T-helper 17 cell (primary cell): ENCODE measurements around the gene ANKDD1B. TPM values are rescaled to one million over a fixed set of nuclear protein-coding genes. Genes with fewer than 3 reads are reported as not detected.
"Not testable (repeated sequence)": the region's sequence is repeated elsewhere in the genome, so short reads cannot be mapped to it uniquely, and the experiment has no call there.

Experiments
- ATAC-seq: fragments of 150-1000 bp; cut with Tn5 transposase; 2 replicates; pipeline ENCODE4 v1.10.0; 2021; ENCODE audit warnings: mild to moderate bottlenecking, moderate library complexity
- DNase-seq, 3 donors: peaks; one replicate each; pipeline versions ENCODE4 v3.0.0 to v3.0.0-alpha.2; 2020 to 2021
- H3K9me3 ChIP-seq: one replicate; pipeline ENCODE4 v1.7.0; 2013; ENCODE audit warnings: low read length, mild to moderate bottlenecking; ENCODE audit not compliant: control insufficient read depth, poor library complexity, severe bottlenecking
- H3K27ac Mint-ChIP-seq: one replicate; pipeline ENCODE4 v1.8.0; 2022; ENCODE audit warnings: mild to moderate bottlenecking, moderate library complexity, mixed read lengths
- H3K27me3 Mint-ChIP-seq: one replicate; pipeline ENCODE4 v1.8.0; 2022; ENCODE audit warnings: mixed read lengths
- H3K36me3 Mint-ChIP-seq: one replicate; pipeline ENCODE4 v1.8.0; 2022; ENCODE audit warnings: low read depth, mixed read lengths
- H3K4me1 Mint-ChIP-seq: one replicate; pipeline ENCODE4 v1.8.0; 2022; ENCODE audit warnings: mild to moderate bottlenecking, mixed read lengths
- H3K4me3 Mint-ChIP-seq: one replicate; pipeline ENCODE4 v1.8.0; 2022; ENCODE audit warnings: mild to moderate bottlenecking, moderate library complexity, mixed read lengths
- total RNA-seq, 4 donors: library from RNA in 2 of 4; stranded (reverse) in 2 of 4; gene quantifications; one replicate each; pipeline ENCODE4 v1.2.3 and lab custom pipeline; 2022 to 2026

Gene ANKDD1B
- total RNA-seq, 2 donors from 2014 or later: 0.42 to 0.57 TPM

DNA sequence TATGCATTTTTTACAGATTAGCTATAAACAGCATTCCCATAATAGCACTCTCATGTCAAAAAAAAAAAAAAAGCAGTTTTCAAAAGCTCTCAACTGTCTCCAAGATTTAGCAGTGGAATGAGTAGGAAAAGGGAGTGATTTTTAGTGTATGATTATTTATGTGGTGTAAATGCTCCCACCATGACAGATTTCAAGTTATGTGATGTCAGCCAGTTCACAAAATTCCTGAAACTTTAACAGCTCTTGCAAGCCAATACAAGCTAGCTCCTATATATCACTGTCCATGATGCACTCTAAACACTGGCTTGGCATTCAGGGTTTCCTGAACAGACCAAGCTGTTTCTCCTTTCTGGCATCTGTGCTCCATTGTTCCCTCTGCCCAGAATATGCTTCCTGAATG, 7.9 kb upstream of the ANKDD1B start:
- Mint-ChIP-seq H3K36me3 (peaks cover 14% of the 10 kb centered on the region), H3K4me1 (peaks cover 9% of the 10 kb centered on the region), H3K27ac (no peak overlapping the region), H3K4me3 (no peak overlapping the region), H3K27me3 (no peaks in the 10 kb centered on the region)
- ATAC-seq (no peak), DNase-seq (no peak)
- no peaks in the 10 kb centered on the region for H3K9me3 ChIP-seq

DNA sequence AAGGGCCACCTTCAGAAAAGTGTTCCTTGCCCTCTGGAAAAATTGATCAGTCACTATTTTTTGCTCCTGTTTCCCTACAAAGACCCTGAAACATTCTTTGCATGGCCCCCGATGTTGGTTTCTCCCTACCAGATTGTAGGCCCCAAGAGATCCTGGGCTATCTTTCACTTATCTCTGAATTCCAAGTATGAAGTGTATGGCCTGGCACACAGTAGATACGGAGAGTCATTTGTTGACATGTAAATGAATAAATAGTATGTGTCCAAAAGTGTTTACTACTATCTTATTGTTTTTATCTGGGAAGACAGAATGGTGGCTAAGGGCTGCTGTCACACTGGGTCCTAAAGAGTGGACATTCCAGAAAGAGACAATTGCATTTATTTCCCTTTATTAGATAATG, 7.4 kb upstream of the ANKDD1B start:
- Mint-ChIP-seq H3K36me3 (peaks cover 14% of the 10 kb centered on the region), H3K4me3 (no peak overlapping the region), H3K27me3 (no peaks in the 10 kb centered on the region), H3K27ac (no peak overlapping the region), H3K4me1 (peaks cover 9% of the 10 kb centered on the region)
- no peak for DNase-seq
- no peak for ATAC-seq
- H3K9me3 ChIP-seq: no peaks in the 10 kb centered on the region

DNA sequence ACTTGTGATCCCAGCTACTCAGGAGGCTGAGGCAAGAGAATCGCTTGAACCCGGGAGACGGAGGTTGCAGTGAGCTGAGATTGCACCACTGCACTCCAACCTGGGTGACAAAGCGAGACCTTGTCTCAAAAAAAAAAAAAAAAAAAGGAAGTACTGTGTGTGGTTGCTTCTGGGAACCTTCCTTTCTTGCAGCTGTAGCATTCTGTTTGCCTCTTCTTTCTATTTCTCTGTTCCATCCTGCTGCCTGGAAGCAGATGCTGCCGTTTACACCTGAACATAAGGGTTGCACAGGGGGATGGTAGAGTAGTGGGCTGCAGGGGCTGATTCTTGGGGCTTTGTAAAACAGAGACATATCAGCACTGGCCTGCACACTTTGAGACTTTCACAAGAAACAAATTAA, 3.9 kb upstream of the ANKDD1B start:
- H3K27ac Mint-ChIP-seq, H3K4me1 Mint-ChIP-seq, H3K36me3 Mint-ChIP-seq, H3K4me3 Mint-ChIP-seq, ATAC-seq, DNase-seq, H3K27me3 Mint-ChIP-seq, H3K9me3 ChIP-seq: not testable (repeated sequence)

DNA sequence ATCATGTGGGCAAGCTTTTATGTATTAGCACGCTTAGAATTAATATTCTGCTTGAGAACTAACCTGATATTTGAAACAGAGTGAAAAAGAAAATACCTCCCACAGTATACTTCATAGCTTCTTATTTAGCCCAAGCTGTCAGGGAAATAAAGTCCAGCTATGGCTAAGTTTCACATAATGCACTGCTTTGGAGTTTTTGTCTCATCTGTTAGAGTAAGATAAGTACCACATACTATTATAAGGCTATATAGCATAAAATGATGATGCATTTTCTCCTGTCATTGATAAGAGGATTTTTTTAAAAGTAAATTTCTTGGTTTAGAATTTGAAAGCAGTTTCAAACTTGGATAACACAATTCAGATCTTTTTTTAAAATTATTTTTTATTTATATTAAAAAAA, 2.4 kb upstream of the ANKDD1B start:
- H3K4me1 Mint-ChIP-seq: peaks cover 7% of the 10 kb centered on the region
- DNase-seq: no peak
- H3K27me3 Mint-ChIP-seq: peaks cover 7% of the 10 kb centered on the region
- no peak overlapping the region for H3K4me3 Mint-ChIP-seq
- ATAC-seq: no peak
- no peak overlapping the region for H3K27ac Mint-ChIP-seq
- H3K9me3 ChIP-seq: no peaks in the 10 kb centered on the region
- peaks cover 6% of the 10 kb centered on the region for H3K36me3 Mint-ChIP-seq

DNA sequence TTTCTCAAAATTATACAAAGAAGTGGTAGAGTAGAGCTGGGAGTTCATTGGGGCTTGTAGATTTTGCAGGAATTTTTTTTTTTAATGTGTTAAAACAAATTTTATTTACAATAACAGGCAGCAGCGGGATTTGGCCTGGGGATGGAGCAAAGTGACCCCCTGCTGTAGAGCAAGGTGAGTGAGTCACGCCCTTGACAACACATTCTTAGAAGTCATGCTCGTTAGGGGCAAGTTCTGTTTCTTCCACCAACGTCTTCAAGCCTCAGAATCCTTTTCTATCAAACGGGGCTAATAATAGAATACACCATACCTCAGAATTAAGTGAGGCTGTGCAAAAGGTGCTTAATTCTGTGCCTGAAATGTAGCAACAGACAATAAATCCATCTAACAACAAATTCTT, 1.1 kb upstream of the ANKDD1B start:
- Mint-ChIP-seq H3K4me3 (no peak overlapping the region), H3K36me3 (peaks cover 3% of the 10 kb centered on the region), H3K27ac (no peak overlapping the region), H3K27me3 (peaks cover 7% of the 10 kb centered on the region), H3K4me1 (peaks cover 7% of the 10 kb centered on the region)
- no peaks in the 10 kb centered on the region for H3K9me3 ChIP-seq
- no peak for ATAC-seq
- no peak for DNase-seq

DNA sequence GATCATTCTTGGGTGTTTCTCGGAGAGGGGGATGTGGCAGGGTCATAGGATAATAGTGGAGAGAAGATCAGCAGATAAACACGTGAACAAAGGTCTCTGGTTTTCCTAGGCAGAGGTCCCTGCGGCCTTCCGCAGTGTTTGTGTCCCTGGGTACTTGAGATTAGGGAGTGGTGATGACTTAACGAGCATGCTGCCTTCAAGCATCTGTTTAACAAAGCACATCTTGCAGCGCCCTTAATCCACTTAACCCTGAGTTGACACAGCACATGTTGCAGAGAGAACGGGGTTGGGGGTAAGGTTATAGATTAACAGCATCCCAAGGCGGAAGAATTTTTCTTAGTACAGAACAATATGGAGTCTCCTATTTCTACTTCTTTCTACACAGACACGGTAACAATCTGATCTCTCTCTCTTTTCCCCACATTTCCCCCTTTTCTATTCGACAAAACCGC, 368 bp upstream of the ANKDD1B start:
- not testable (repeated sequence) for H3K4me3 Mint-ChIP-seq, H3K27ac Mint-ChIP-seq, H3K36me3 Mint-ChIP-seq, H3K9me3 ChIP-seq, H3K4me1 Mint-ChIP-seq, DNase-seq, ATAC-seq, H3K27me3 Mint-ChIP-seq

DNA sequence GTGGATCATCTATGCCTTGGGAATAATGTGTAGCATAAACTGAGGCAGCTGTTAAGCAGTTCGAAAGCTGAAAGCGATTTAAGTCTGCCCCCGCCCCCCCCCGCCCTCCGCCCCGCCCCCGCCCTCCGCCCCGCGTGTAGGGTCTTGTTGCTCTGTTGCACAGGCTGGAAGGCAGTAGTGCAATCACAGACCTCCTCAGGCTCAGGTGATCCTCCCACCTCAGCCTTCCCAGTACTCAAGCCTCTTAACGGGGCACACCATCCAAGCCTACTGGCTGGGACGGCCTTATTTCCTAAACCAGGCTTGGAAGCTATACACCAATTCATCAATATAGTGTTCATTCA, 945 bp downstream of the ANKDD1B start:
- Mint-ChIP-seq H3K27ac (no peak overlapping the region), H3K27me3 (peaks cover 7% of the 10 kb centered on the region), H3K36me3 (peaks cover 3% of the 10 kb centered on the region), H3K4me3 (no peak overlapping the region), H3K4me1 (peaks cover 5% of the 10 kb centered on the region)
- no peak for ATAC-seq
- no peaks in the 10 kb centered on the region for H3K9me3 ChIP-seq
- DNase-seq: no peak

DNA sequence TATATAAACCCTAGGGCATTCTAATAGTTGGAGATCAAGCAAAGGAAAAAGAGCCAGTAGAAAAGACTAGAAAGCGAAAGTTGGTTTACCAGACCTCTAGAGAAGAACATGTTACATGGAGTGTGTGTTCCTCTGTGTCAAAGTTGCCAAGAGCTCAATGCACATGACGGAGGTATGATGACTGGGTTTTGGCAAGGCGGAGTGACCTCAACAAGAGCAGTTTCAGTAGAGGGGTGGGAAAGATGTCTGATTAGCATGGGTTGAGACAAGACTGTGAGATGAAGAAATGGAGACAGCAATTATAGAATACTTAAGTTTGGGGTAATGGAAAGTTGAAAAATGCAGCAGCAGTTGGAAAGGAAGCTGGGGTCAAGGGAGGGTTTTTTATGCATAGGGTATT, 1.6 kb downstream of the ANKDD1B start:
- no peaks in the 10 kb centered on the region for H3K9me3 ChIP-seq
- Mint-ChIP-seq H3K4me1 (peaks cover 5% of the 10 kb centered on the region), H3K27me3 (peaks cover 7% of the 10 kb centered on the region), H3K4me3 (no peak overlapping the region), H3K27ac (no peak overlapping the region), H3K36me3 (peaks cover 2% of the 10 kb centered on the region)
- ATAC-seq: no peak
- DNase-seq: no peak

DNA sequence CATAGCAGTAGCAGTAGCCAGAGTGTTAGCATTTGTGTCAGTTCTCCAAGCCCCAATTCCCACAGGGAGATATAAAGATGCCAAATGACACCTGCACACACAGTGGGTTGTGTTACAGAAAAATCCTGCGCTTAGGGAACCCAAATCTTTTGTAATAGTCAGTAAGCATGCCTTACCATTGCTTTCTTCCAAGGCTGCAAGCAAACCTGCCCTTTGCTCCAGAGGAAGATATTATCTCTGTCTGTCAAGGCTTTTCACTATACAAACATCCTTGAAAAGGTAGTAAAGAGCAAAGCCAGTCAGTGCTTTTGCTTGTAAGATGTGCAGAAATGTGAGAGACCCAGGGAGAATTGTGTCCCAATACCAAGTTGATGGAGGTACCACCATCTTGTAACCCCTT, 2.9 kb downstream of the ANKDD1B start:
- Mint-ChIP-seq H3K4me3 (no peak overlapping the region), H3K36me3 (peaks cover 3% of the 10 kb centered on the region), H3K4me1 (peaks cover 5% of the 10 kb centered on the region), H3K27ac (no peak overlapping the region), H3K27me3 (peaks cover 7% of the 10 kb centered on the region)
- ATAC-seq: no peak
- no peaks in the 10 kb centered on the region for H3K9me3 ChIP-seq
- DNase-seq: no peak

DNA sequence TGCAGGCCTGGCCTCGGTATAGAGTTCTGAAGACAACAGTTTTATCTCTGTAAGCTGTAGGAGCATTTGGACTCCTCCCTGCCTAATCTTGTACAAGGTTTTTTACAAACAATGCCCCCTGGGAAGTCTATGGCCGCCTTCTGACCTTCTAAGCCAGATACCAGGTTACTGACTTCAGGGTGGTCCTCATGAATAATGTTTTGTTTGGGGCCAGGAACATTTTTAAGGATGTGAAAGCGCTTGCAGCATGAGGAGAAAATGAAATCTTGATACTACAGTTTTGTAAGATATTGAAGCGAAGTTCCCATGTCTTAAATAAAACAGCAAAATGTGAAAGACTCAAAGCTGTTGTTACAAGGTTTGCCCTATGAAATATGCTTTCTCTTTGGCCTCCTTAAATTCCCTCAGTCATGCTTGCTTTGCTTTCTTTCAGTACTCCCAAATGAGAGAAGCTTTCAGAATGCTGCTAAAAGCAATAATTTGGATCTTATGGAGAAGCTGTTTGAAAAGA, 5.2 kb downstream of the ANKDD1B start:
- ATAC-seq (no peak), DNase-seq (no peak)
- Mint-ChIP-seq H3K4me1 (no peaks in the 10 kb centered on the region), H3K4me3 (no peak overlapping the region), H3K36me3 (peaks cover 3% of the 10 kb centered on the region), H3K27ac (no peak overlapping the region), H3K27me3 (no peaks in the 10 kb centered on the region)
- H3K9me3 ChIP-seq: no peaks in the 10 kb centered on the region

DNA sequence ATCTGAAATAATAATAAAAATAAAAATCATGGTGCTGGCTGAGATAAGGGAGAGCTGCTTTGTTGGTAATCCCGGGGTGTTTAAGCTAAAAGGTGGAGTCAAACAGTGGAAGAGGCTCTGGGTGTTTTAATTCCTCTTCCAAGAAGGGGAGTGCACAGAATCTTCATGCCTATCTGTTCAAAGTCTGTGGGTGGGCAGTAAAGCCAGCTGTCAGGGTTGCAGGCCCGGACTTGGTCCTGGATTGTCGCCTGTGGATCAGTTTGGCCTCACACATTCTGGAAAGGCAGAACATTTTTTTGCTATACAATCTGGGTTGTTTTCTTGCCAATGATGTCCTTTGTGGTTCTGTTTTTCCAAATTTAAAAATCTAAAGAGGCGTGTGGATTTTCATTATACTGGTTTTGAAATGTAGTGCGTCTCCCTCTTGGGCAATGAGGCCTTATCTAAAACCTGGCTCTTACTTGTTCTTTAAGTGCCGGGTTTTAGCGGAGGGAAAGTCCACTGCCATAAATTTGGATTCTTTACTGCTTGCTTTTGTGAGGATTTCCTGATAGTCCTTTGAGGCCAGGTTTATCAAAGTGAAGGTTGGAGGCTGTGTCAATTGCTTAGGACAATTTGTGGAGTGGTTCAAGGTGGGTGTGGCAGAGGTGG, 5.8 kb downstream of the ANKDD1B start:
- no peak overlapping the region for H3K4me3 Mint-ChIP-seq
- no peaks in the 10 kb centered on the region for H3K4me1 Mint-ChIP-seq
- DNase-seq (no peak), ATAC-seq (no peak)
- H3K36me3 Mint-ChIP-seq: peaks cover 3% of the 10 kb centered on the region
- H3K27ac Mint-ChIP-seq: no peak overlapping the region
- H3K27me3 Mint-ChIP-seq: no peaks in the 10 kb centered on the region
- H3K9me3 ChIP-seq: no peaks in the 10 kb centered on the region

DNA sequence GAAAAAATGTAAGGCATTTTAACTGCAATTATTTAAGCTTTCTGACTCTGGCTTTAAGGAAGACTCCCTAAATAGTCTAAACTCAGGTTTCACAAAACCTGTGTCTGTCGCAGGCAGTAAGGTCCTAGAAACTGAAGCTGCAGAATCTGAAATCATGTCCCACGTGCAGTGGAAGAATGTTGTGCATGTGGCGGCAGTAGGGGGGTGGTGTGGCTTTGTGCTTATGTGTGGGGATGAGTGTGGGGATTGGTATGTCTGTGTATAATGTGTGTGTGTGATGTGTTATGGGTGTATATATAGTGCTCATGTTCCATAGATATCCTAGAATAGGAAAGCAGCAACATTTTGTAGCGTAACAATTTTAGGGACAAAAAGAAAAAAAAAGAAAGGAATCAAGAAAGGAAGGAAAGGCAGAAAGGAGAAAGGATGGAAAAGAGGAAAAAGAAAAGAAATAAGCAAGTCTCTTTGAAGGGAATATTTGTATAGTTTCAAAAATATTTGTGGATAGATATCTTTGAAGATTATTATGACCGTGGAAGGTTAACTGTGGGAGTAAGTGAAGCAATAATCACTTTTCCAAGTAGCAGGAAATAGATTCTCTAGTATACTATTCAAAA, 6.6 kb downstream of the ANKDD1B start:
- Mint-ChIP-seq H3K36me3 (peaks cover 3% of the 10 kb centered on the region), H3K4me1 (no peaks in the 10 kb centered on the region), H3K4me3 (no peak overlapping the region), H3K27ac (no peak overlapping the region), H3K27me3 (no peaks in the 10 kb centered on the region)
- no peak for DNase-seq
- ATAC-seq: no peak
- no peaks in the 10 kb centered on the region for H3K9me3 ChIP-seq

DNA sequence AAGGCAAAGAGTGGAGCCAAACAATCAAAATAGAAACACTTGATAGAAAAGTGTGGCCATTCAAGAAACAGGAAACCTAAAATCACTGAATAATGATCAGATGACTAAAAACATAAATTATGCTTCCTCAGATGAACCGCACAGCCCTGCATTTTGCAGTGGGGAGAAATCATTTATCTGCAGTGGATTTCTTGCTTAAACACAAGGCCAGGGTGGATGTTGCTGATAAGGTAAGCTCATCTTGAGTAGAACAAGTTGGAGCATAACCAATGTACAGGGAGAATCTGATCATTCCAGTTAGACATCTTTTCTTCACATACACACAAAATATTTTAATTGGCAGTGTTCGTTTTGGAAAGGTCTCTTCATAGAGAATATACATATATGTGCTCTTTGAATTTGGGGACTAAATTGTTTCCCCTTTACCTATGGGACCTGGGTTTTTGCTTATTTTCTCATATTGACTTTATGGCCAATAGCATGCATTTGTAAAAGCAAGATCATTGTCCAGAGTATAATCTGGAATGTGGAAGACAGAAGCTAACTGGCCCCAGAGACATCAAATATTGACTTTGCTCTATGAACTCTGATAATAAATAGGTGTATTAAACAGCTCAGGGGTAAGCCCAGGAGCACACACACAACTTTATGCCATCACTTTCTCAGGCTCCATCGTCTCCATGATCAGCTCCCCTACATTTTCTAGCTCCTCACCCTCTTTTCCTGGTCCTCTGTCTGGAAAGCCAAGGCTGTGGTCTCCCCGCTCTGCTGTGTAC, 9.1 kb downstream of the ANKDD1B start:
- no peak overlapping the region for H3K4me3 Mint-ChIP-seq
- no peak for DNase-seq
- H3K4me1 Mint-ChIP-seq: no peaks in the 10 kb centered on the region
- ATAC-seq: no peak
- peaks cover 3% of the 10 kb centered on the region for H3K36me3 Mint-ChIP-seq
- no peak overlapping the region for H3K27ac Mint-ChIP-seq
- no peaks in the 10 kb centered on the region for H3K27me3 Mint-ChIP-seq
- no peaks in the 10 kb centered on the region for H3K9me3 ChIP-seq
